GM21390 (cell line): ENCODE measurements around the gene NPW.
A peak's percentile ranks its signal among the peaks of the same experiment; 100 is the strongest.

Experiments used
- ATAC-seq: cut with Tn5 transposase; IDR thresholded peaks from one replicate; pipeline ENCODE4 v1.9.1; 2021; ENCODE audit not compliant: unreplicated experiment

The NPW gene

GRCh38 chr16:1984347-1985225 is 35.0 kb upstream of the NPW start:
- peak; percentile 2 for ATAC-seq

DNA sequence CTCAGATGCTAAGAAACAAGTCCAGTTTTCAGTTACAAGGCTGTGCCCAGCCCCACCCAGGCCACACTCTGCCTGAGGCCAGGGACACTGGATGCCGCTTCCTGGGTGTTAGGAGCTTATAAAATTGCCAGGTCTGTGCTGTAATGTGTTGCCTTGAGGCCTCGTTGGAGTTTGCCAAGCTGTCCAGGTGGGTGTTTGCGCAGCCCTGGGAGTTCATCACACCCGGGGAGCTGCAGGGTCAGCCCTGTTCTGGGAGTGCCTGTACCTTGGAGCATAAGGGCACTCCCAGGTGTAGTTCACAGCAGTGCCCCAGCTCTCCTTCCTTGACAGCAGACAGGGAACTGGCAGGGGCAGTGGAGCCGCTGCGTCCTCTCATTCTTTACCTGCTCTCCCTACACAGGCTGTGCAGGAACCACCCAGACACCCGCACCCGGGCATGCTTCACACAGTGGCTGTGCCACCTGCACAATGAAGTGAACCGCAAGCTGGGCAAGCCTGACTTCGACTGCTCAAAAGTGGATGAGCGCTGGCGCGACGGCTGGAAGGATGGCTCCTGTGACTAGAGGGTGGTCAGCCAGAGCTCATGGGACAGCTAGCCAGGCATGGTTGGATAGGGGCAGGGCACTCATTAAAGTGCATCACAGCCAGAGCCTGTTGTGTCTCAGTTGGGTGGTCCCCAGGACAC is 34.0 kb upstream of the NPW start:
- no peak for ATAC-seq

GRCh38 chr16:1987198-1987597 is 32.4 kb upstream of the NPW start:
- ATAC-seq = no peak

- ATAC-seq = no peak
These were observed 30.1 kb upstream of the NPW start, which contains the start of gene SYNGR3 for GRCh38 chr16:1989209-1990100. SYNGR3 (plus strand) TSS chr16:1989970; CDS start chr16:1990103, 133 bp downstream.

GRCh38 chr16:1990101-1990350 is 29.6 kb upstream of the NPW start:
- ATAC-seq = no peak

GRCh38 chr16:1990351-1991134 is 29.0 kb upstream of the NPW start:
- ATAC-seq = no peak

- ATAC-seq = peak; percentile 28
These were observed 28.4 kb upstream of the NPW start for GRCh38 chr16:1991135-1991551.

DNA sequence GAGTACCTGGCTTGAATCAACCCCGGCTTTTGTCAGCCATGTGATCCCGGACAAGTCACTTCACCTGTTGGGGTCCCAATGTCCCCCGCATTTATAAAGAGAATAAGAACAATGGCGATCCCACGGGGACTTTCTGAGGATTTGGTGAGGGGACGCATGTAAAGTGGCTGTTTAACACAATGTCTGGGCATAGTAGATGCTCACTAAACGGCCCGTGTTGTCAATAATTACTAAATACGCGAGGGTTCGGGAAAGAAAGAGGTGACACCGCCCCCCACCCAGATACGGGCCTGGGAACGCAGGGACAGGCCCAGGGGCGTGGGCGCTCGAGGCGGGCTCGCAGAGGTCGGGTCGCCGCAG is 28.0 kb upstream of the NPW start:
- ATAC-seq = no peak

- ATAC-seq = peak; percentile 42
These were observed 27.5 kb upstream of the NPW start for GRCh38 chr16:1991948-1992703.

DNA sequence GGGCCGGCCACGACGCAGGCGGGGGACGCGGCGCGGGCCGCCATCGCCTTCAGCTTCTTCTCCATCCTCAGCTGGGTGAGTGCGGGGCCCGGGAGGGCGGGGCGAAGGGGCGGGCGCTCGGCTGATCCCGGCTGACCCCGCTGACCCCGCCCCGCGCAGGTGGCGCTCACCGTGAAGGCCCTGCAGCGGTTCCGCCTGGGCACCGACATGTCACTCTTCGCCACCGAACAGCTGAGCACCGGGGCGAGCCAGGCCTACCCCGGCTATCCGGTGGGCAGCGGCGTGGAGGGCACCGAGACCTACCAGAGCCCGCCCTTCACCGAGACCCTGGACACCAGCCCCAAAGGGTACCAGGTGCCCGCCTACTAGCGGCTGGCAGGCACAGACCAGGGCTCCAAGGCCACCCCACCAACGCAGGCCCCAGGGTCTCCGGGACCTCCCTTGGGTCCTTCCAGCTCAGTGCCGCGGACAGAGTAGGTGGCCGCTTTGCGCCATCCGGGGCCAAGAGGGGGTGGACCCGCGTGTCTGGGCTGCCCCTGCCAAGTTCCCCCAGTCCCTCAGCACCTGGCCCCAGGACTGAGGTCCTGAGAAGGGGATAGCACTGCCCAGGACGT is 26.8 kb upstream of the NPW start:
- ATAC-seq = no peak

DNA sequence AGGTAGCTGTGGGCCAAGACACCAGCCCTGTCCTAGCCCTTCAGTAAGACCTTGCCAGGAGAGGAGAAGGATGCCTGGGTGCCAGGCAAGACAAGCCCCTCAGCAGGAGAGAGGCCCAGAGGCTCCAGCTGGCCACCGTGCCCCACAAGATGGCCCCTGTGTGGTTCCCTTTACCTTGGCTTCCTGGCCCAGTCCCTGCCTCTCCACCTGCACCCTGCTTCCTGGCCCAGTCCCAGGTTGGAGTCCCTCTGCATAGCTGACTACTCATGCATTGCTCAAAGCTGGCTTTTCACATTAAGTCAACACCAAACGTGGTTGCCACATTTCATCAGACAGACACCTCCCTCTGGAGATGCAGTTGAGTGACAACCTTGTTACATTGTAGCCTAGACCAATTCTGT is 25.9 kb upstream of the NPW start:
- ATAC-seq = no peak

GRCh38 chr16:1997494-1998359 is 21.9 kb upstream of the NPW start:
- no peak for ATAC-seq

DNA sequence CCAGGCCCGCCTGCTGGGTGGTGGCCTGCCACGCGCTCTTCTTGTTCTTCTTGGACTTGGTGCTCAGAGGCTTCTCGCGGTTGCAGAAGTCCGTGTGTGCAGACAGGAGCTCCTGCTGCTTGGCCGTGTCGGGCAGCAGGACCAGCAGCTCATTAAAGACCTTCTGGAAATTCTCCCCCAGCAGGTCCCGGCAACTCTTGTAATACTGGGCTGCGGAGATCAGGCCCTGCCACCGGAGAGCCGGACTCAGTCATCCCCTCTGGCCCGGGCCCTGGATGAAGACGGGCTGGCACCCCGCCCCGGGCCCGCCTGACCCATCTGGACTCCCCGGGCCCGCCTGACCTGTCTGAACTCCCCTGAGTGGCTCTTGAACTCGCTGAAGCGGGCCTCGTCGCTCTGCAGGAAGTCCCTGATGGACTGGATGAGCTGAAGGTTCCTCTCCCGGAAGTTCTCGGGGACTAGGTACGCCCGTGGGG is 21.2 kb upstream of the NPW start:
- ATAC-seq = no peak

GRCh38 chr16:1998852-1999801 is 20.5 kb upstream of the NPW start:
- ATAC-seq = no peak

DNA sequence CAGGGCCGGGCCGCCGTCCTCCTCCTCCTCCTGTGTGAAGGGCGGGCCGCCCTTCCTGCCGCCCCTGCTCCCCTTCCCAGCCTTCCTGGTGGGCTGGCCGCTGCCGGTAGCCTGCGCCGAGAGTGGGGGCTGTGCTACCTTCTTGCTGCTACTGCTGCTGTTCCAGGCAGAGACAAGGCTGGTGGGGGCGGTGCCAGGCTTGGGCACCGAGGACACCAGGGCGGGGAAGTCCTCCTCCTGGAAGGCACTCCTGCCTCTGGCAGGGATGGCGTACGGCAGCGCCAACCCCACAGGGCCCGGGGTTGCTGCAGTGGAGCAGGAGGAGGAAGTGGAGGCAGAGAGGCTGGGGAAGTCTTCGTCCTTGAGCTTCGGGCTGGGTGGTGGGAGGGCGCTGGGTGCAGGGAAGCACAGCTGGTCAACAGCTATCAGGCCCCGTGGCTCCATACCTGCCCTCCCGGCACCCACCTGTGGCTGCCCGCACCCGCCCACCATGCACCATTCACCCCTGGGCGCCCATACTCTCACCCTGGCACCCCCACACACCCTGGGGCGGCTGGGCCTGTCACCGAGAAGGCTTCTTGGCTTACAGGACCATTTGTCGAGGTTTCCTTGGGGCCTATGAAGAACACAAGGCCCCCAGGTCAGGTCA is 19.6 kb upstream of the NPW start:
- ATAC-seq = no peak

GRCh38 chr16:2001035-2001434 is 18.6 kb upstream of the NPW start:
- no peak for ATAC-seq
